GM12878 (cell line): ENCODE results near the gene CNTNAP5. TPM values are rescaled to one million over a fixed set of nuclear protein-coding genes. Genes with fewer than 3 reads are reported as not detected.

ENCODE experiments used
- ATAC-seq: fragments of 200-7000 bp; cut with Tn5 transposase; 3 replicates; pipeline ENCODE4 v1.9.1; 2020; ENCODE audit warnings: mild to moderate bottlenecking, moderate library complexity
- BruUV-seq: library from RNA; stranded (reverse); fragments of 400-500 nt; replicated peaks from 2 replicates; lab custom pipeline; 2021; lab: Mats Ljungman, UMichigan
- CTCF ChIA-PET: fragments of 300-600 bp; sonication (Branson Sonifier 250); formaldehyde crosslinking; extraction: SDS; loops from one replicate; lab custom pipeline; 2021; ENCODE audit warnings: inconsistent platforms; lab: Yijun Ruan, JAX
- POLR2A ChIA-PET: fragments of 350-600 bp; formaldehyde crosslinking; extraction: SDS; loops from one replicate; lab custom pipeline; 2021; ENCODE audit warnings: inconsistent platforms; lab: Charles Lee
- RAD21 ChIA-PET: fragments of 300-600 bp; sonication (Branson Sonifier 250); formaldehyde crosslinking; loops from one replicate; lab custom pipeline; 2023; ENCODE audit warnings: antibody characterized with exemption; ENCODE audit not compliant: unreplicated experiment; lab: Charles Lee
- SMC1A ChIA-PET: fragments of 300-600 bp; sonication (Branson Sonifier 250); formaldehyde crosslinking; loops from one replicate; lab custom pipeline; 2023; ENCODE audit not compliant: unreplicated experiment, uncharacterized antibody; lab: Charles Lee
- DNase-seq: peaks from one replicate; pipeline ENCODE4 v3.0.0-alpha.2; 2011; ENCODE audit warnings: low read depth, low spot score
- FAIRE-seq: peaks from 3 replicates; lab custom pipeline; 2011; peaks lifted over from hg19 to GRCh38; lab: Jason Lieb, UNC
- H2AFZ ChIP-seq: 2 replicates; pipeline ENCODE4 v1.6.0; 2011; ENCODE audit warnings: low read depth, low read length, control low read depth; ENCODE audit not compliant: control insufficient read depth
- H3K27ac ChIP-seq: 2 replicates; pipeline ENCODE4 v1.5.1; 2011; ENCODE audit warnings: control low read depth; ENCODE audit not compliant: control insufficient read depth, insufficient read depth
- H3K27me3 ChIP-seq, 2 experiments: replicated peaks in 1 of 2; 2 replicates each; pipeline versions ENCODE4 v1.6.0 to v1.6.1; 2011; ENCODE audit warnings: low read length in 1 of 2; ENCODE audit not compliant: control insufficient read depth in 2 of 2, insufficient read depth in 2 of 2
- H3K36me3 ChIP-seq, 2 experiments: 2 replicates each; pipeline ENCODE4 v1.5.1; 2011; ENCODE audit warnings: low read length in 1 of 2; ENCODE audit not compliant: control insufficient read depth in 2 of 2, insufficient read depth in 2 of 2
- H3K4me1 ChIP-seq: 2 replicates; pipeline ENCODE4 v1.6.1; 2011; ENCODE audit warnings: mild to moderate bottlenecking, low read length, moderate library complexity, mixed read lengths; ENCODE audit not compliant: control insufficient read depth, insufficient read depth
- H3K4me2 ChIP-seq: 2 replicates; pipeline ENCODE4 v1.6.0; 2011; ENCODE audit warnings: control low read depth; ENCODE audit not compliant: control insufficient read depth, insufficient read depth
- H3K4me3 ChIP-seq: fragments of 200-600 bp; sonication (generic); 2 replicates; pipeline ENCODE4 v1.5.1; 2016
- H3K79me2 ChIP-seq: 2 replicates; pipeline ENCODE4 v1.6.0; 2011; ENCODE audit warnings: low read length; ENCODE audit not compliant: control insufficient read depth, insufficient read depth
- H3K9ac ChIP-seq: 2 replicates; pipeline ENCODE4 v1.8.0; 2011; ENCODE audit warnings: low read length, control low read depth, mixed read lengths; ENCODE audit not compliant: control insufficient read depth, insufficient read depth
- H3K9me3 ChIP-seq: replicated peaks from 3 replicates; pipeline ENCODE4 v1.5.1; 2011; ENCODE audit warnings: mild to moderate bottlenecking, low read length; ENCODE audit not compliant: control insufficient read depth, insufficient read depth
- H4K20me1 ChIP-seq: 2 replicates; pipeline ENCODE4 v1.6.0; 2011; ENCODE audit not compliant: control insufficient read depth, insufficient read depth
- ETV6 ChIP-seq, 2 experiments: fragments of 450-650 bp in 1 of 2; IDR thresholded peaks in 1 of 2; conservative IDR thresholded peaks in 1 of 2; 2 replicates each; pipeline ENCODE4 v1.6.1; 2014; ENCODE audit warnings: antibody characterized with exemption in 1 of 2, borderline replicate concordance in 1 of 2, low read depth in 1 of 2, mild to moderate bottlenecking in 1 of 2, moderate library complexity in 1 of 2
- FOXK2 ChIP-seq: fragments of 450-650 bp; IDR thresholded peaks from 2 replicates; pipeline ENCODE4 v1.6.1; 2017; ENCODE audit warnings: mild to moderate bottlenecking, moderate library complexity
- JUND ChIP-seq: IDR thresholded peaks from 2 replicates; pipeline ENCODE4 v1.6.1; 2012; ENCODE audit warnings: low read depth, mild to moderate bottlenecking, low read length, improper control_type of control experiment, moderate library complexity
- MEF2B ChIP-seq: fragments of 450-650 bp; IDR thresholded peaks from 2 replicates; pipeline ENCODE4 v1.6.1; 2018; ENCODE audit warnings: mild to moderate bottlenecking, moderate library complexity; ENCODE audit not compliant: partially characterized antibody, poor library complexity, severe bottlenecking
- PAX5 ChIP-seq: IDR thresholded peaks from 2 replicates; pipeline ENCODE4 v1.6.1; 2011; ENCODE audit warnings: low read depth, low read length, borderline replicate concordance
- SUZ12 ChIP-seq: fragments of 200-600 bp; sonication (generic); IDR thresholded peaks from one replicate; pipeline ENCODE4 v1.6.1; 2018; ENCODE audit warnings: antibody characterized with exemption, mild to moderate bottlenecking; ENCODE audit not compliant: unreplicated experiment
- TCF7 ChIP-seq: IDR thresholded peaks from 2 replicates; pipeline ENCODE4 v1.6.1; 2014; ENCODE audit warnings: antibody characterized with exemption, borderline replicate concordance
- WRNIP1 ChIP-seq: IDR thresholded peaks from 2 replicates; pipeline ENCODE4 v1.6.1; 2011; ENCODE audit warnings: low read depth, low read length, improper control_type of control experiment, borderline replicate concordance
- WGBS: methylation state at CpG from one replicate; pipeline ENCODE4 v1.1.6; 2016; ENCODE audit warnings: low lambda C conversion rate; ENCODE audit not compliant: insufficient replicate concordance, insufficient coverage; ENCODE audit errors: missing lambda C conversion rate; 5-methylcytosine and 5-hydroxymethylcytosine counted together
- in situ Hi-C: fragments of 300-500 bp; cut with MboI; formaldehyde crosslinking; loops from 9 replicates; pipeline ENCODE4 v1.14.3; 2018; ENCODE audit warnings: mixed read lengths
- intact Hi-C: fragments of 100-400 bp; cut with micrococcal nuclease; formaldehyde crosslinking; loops from one replicate; pipeline ENCODE4 v1.14.2; 2022; ENCODE audit not compliant: unreplicated experiment
- polyA plus RNA-seq, 11 experiments: library from polyadenylated mRNA; depleted of rRNA in 4 of 11; unstranded in 6 of 11; stranded (reverse) in 5 of 11; fragments of >200 nt; fragmentation: Nextera tagmentation in 4 of 11; fragmentation: Illumina TruSeq in 1 of 11; extraction: Ambion mirVana in 4 of 11; extraction: Trizol in 1 of 11; gene quantifications; 1 replicate in 1 of 11; 2 replicates in 10 of 11; pipeline versions ENCODE4 v1.2.1 to v1.2.3, GENCODE V29; 2011 to 2016; ENCODE audit warnings: inconsistent platforms in 2 of 11, missing spikeins in 2 of 11, low read depth in 1 of 11
- total RNA-seq, 4 experiments: library from RNA; depleted of rRNA in 3 of 4; stranded (reverse); fragments of >200 nt in 3 of 4; fragmentation: Illumina TruSeq in 1 of 4; extraction: Trizol in 1 of 4; gene quantifications; 2 replicates each; pipeline versions ENCODE4 v1.2.1 to v1.2.3, GENCODE V29; 2013 to 2021
- TF ChIP-seq, protein P1 (sequence below): fragments of 450-650 bp; IDR thresholded peaks from 2 replicates; pipeline ENCODE4 v1.6.1; 2017; ENCODE audit warnings: borderline replicate concordance
- TF ChIP-seq, protein P2 (sequence below): fragments of 450-650 bp; IDR thresholded peaks from 2 replicates; pipeline ENCODE4 v1.6.1; 2018; ENCODE audit warnings: mild to moderate bottlenecking, low read depth, moderate library complexity; ENCODE audit not compliant: partially characterized antibody

Gene CNTNAP5
- total and polyA plus RNA-seq, 10 of the 15 experiments (the other 5 are each of a cell fraction or from before 2014, with no cell fraction given) = not detected

DNA sequence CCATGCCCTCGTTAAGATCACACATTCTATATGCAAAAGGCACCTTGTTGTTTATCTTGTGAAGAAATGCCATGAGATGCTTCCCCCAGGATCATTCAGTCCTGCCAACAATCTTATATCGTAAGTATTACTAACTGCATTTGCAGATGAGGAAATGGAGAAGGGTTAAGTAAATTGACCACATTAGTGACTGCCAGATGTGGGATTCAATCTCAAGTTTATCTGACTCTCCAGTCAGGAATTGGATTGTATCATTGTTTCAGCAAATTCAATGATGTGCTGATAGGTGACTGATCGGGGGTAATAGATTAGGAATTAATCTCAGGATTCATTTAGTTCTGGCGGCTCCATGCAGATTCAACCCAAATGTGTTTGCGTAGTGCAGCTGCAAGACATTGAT, 106.2 kb downstream of the CNTNAP5 start:
- 25% methylated on average over 5 of the region's 5 CpGs for WGBS
- ChIA-PET SMC1A (no interaction called here), POLR2A (no interaction called here), CTCF (interaction anchor here (0.6 kb wide), 1 partner anchor 767 kb away, joined by 3 read pairs; no protein-coding TSS in a partner anchor), RAD21 (no interaction called here)
- no peak overlapping the region for H3K4me3 ChIP-seq
- H4K20me1 ChIP-seq = no peaks in the 10 kb centered on the region
- FAIRE-seq = no peak
- BruUV-seq = no TSS peak
- in situ Hi-C loops (no loop called here), intact Hi-C loops (no loop called here)
- no peaks in the 10 kb centered on the region for H3K9me3 ChIP-seq
- H2AFZ ChIP-seq = no peak overlapping the region
- H3K36me3 ChIP-seq = no peaks in the 10 kb centered on the region
- ATAC-seq = no peak
- H3K79me2 ChIP-seq = no peaks in the 10 kb centered on the region
- no peak overlapping the region for H3K4me2 ChIP-seq
- H3K4me1 ChIP-seq = no peaks in the 10 kb centered on the region
- H3K9ac ChIP-seq = no peak overlapping the region
- DNase-seq = no peak
- H3K27ac ChIP-seq = no peak overlapping the region
- no peaks in the 10 kb centered on the region for H3K27me3 ChIP-seq
- TF ChIP-seq JUND = no peak
- no peak for TF ChIP-seq MEF2B
- no peak for TF ChIP-seq TCF7
- no peak for TF ChIP-seq PAX5

DNA sequence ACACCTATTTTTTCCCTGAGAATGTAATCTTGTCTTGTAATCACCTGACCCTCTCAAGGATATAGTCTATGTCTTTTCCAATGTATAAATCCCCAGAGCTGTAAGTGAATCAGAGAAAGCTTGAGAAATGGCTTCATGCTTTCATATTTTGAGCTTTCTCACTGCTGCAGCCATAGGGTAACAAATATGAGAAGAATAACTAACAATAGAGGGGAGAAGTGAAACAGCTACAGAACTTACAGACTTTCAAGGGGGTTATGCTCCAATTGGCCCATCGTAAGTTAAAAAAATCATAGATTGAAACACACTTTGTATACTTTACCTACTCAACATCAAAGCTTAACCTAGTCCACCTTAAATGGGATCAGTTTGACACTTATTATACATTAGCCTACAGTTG, 111.0 kb downstream of the CNTNAP5 start:
- no peak overlapping the region for H3K4me3 ChIP-seq
- H3K4me2 ChIP-seq = no peak overlapping the region
- in situ Hi-C loops = no loop called here
- ATAC-seq (no peak), FAIRE-seq (no peak)
- WGBS = 0% methylated on average over 1 of the region's 1 CpG
- no peak overlapping the region for H3K27ac ChIP-seq
- no peak overlapping the region for H2AFZ ChIP-seq
- intact Hi-C loops = no loop called here
- no peaks in the 10 kb centered on the region for H4K20me1 ChIP-seq
- no peaks in the 10 kb centered on the region for H3K79me2 ChIP-seq
- H3K9ac ChIP-seq = no peak overlapping the region
- SMC1A ChIA-PET = no interaction called here
- POLR2A ChIA-PET = no interaction called here
- no peaks in the 10 kb centered on the region for H3K9me3 ChIP-seq
- TF ChIP-seq, protein P1, sequence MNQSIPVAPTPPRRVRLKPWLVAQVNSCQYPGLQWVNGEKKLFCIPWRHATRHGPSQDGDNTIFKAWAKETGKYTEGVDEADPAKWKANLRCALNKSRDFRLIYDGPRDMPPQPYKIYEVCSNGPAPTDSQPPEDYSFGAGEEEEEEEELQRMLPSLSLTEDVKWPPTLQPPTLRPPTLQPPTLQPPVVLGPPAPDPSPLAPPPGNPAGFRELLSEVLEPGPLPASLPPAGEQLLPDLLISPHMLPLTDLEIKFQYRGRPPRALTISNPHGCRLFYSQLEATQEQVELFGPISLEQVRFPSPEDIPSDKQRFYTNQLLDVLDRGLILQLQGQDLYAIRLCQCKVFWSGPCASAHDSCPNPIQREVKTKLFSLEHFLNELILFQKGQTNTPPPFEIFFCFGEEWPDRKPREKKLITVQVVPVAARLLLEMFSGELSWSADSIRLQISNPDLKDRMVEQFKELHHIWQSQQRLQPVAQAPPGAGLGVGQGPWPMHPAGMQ = no peak
- TF ChIP-seq SUZ12 (no peak), ETV6 (conservative IDR thresholded peaks at IDR 0.05 in 1 of 2, IDR thresholded peaks at IDR 0.05 in 1 of 2; ENCODE audit: borderline replicate concordance in 1 of 2, low read depth in 1 of 2) (no peak), FOXK2 (no peak), WRNIP1 (no peak)
- TF ChIP-seq, protein P2, sequence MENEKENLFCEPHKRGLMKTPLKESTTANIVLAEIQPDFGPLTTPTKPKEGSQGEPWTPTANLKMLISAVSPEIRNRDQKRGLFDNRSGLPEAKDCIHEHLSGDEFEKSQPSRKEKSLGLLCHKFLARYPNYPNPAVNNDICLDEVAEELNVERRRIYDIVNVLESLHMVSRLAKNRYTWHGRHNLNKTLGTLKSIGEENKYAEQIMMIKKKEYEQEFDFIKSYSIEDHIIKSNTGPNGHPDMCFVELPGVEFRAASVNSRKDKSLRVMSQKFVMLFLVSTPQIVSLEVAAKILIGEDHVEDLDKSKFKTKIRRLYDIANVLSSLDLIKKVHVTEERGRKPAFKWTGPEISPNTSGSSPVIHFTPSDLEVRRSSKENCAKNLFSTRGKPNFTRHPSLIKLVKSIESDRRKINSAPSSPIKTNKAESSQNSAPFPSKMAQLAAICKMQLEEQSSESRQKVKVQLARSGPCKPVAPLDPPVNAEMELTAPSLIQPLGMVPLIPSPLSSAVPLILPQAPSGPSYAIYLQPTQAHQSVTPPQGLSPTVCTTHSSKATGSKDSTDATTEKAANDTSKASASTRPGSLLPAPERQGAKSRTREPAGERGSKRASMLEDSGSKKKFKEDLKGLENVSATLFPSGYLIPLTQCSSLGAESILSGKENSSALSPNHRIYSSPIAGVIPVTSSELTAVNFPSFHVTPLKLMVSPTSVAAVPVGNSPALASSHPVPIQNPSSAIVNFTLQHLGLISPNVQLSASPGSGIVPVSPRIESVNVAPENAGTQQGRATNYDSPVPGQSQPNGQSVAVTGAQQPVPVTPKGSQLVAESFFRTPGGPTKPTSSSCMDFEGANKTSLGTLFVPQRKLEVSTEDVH = no peak
- TF ChIP-seq, all 136 proteins: peak for 0
- H3K27me3 ChIP-seq = no peaks in the 10 kb centered on the region
- ChIA-PET RAD21 (no interaction called here), CTCF (no interaction called here)
- H3K36me3 ChIP-seq = no peaks in the 10 kb centered on the region
- DNase-seq = no peak
- no peaks in the 10 kb centered on the region for H3K4me1 ChIP-seq
- BruUV-seq = no TSS peak
